Stomach (tissue), 4 donors: ENCODE measurements around the gene RNF151.

ENCODE experiments used
- CTCF ChIP-seq, 7 experiments: fragments of 450-650 bp in 4 of 7; fragments of 200-600 bp in 3 of 7; sonication (generic) in 3 of 7; IDR thresholded peaks; one replicate each; pipeline ENCODE4 v1.5.1; 2016 to 2019; ENCODE audit warnings: antibody characterized with exemption in 7 of 7, control low read depth in 2 of 7, mild to moderate bottlenecking in 1 of 7
- EP300 ChIP-seq: sonication (generic); formaldehyde crosslinking; IDR thresholded peaks from one replicate; pipeline ENCODE4 v1.6.1; 2017; ENCODE audit warnings: antibody characterized with exemption
- POLR2A ChIP-seq, 4 donors: fragments of 450-650 bp; IDR thresholded peaks; one replicate each; pipeline ENCODE4 v1.6.1; 2016; ENCODE audit warnings: antibody characterized with exemption in 4 of 4, control low read depth in 2 of 4, mild to moderate bottlenecking in 1 of 4, moderate library complexity in 1 of 4
- POLR2AphosphoS5 ChIP-seq, 3 donors: sonication (generic); formaldehyde crosslinking; IDR thresholded peaks; one replicate each; pipeline ENCODE4 v1.6.1; 2016; ENCODE audit warnings: antibody characterized with exemption in 3 of 3

DNA sequence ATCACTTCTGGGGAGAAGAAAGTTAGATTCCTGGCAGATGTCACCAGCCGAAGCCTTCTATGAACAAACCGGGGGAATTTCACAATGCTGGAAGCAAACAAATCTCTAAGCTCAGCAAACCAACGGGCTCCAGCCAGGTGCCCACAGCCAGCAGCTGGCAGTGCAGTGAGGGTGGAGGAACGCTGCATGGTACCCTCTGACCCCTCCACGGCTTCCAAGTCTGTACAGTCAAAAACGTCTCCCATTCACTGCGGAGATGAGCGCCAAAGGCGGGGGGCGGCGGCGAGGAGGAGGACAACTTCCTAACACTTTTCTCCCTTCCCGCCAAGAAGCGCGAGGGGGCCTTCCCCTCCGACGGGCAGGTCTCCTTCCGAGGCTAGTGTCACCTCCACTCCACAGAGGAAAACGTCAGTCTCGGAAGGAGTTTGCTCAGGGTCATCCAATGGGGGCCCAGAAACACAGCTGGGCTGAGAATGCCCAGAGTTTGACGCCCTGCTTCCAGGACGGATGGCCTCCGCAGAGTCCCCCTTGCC, 42.0 kb downstream of the RNF151 start:
- TF ChIP-seq CTCF (IDR thresholded peaks at IDR 0.05): no peak
- TF ChIP-seq POLR2A (IDR thresholded peaks at IDR 0.05): no peak
- no peak for TF ChIP-seq EP300
- no peak for TF ChIP-seq POLR2AphosphoS5 (IDR thresholded peaks at IDR 0.05)
